K562 (cell line): Measurements from ENCODE around the gene SLC4A9. TPM values are rescaled to one million over a fixed set of nuclear protein-coding genes. Genes with fewer than 3 reads are reported as not detected.

ENCODE experiments used
- ARNT ChIP-seq, 2 experiments: fragments of 450-650 bp; IDR thresholded peaks; 2 replicates each; pipeline ENCODE4 v1.6.1; 2016; ENCODE audit warnings: mild to moderate bottlenecking in 1 of 2
- EP300 ChIP-seq: IDR thresholded peaks from 2 replicates; pipeline ENCODE4 v1.6.1; 2012; ENCODE audit warnings: low read length, improper control_type of control experiment
- FOXM1 ChIP-seq, 2 experiments: fragments of 450-650 bp in 1 of 2; sonication (generic) in 1 of 2; formaldehyde crosslinking in 1 of 2; IDR thresholded peaks; 2 replicates each; pipeline versions ENCODE4 v1.6.1 to v1.9.0; 2017 to 2022; ENCODE audit warnings: low read depth in 2 of 2, mild to moderate bottlenecking in 2 of 2, missing genetic modification reagents in 1 of 2, moderate library complexity in 1 of 2
- HMGXB4 ChIP-seq: sonication (generic); formaldehyde crosslinking; IDR thresholded peaks from 2 replicates; pipeline ENCODE4 v1.8.1; 2023; ENCODE audit warnings: mild to moderate bottlenecking, missing genetic modification reagents
- KDM5B ChIP-seq: fragments of 200-600 bp; sonication (generic); IDR thresholded peaks from 2 replicates; pipeline ENCODE4 v1.6.1; 2012; ENCODE audit warnings: low read depth, mild to moderate bottlenecking, moderate library complexity, low read length, control low read depth, inconsistent platforms; ENCODE audit not compliant: insufficient replicate concordance
- LCOR ChIP-seq: sonication (generic); formaldehyde crosslinking; IDR thresholded peaks from 2 replicates; pipeline ENCODE4 v1.8.0; 2022; ENCODE audit warnings: mild to moderate bottlenecking, missing genetic modification reagents
- PHB2 ChIP-seq: fragments of 450-650 bp; IDR thresholded peaks from 2 replicates; pipeline ENCODE4 v1.6.1; 2017; ENCODE audit warnings: low read depth
- RBFOX2 ChIP-seq: fragments of 200-400 bp; formaldehyde crosslinking; IDR thresholded peaks from 2 replicates; pipeline ENCODE4 v1.6.1; 2017; ENCODE audit warnings: low read depth, mild to moderate bottlenecking, low read length, moderate library complexity
- TAF1 ChIP-seq: IDR thresholded peaks from 2 replicates; pipeline ENCODE4 v1.6.1; 2011; ENCODE audit warnings: mild to moderate bottlenecking, low read length, moderate library complexity; ENCODE audit not compliant: insufficient read depth, control insufficient read depth, severe bottlenecking; ENCODE audit errors: extremely low read depth
- ZBTB40 ChIP-seq, 2 experiments: fragments of 450-650 bp in 1 of 2; sonication (generic) in 1 of 2; formaldehyde crosslinking in 1 of 2; IDR thresholded peaks; 2 replicates each; pipeline versions ENCODE4 v1.7.1 to v1.9.0; 2016 to 2022; ENCODE audit warnings: inconsistent platforms in 1 of 2, mild to moderate bottlenecking in 1 of 2, missing genetic modification reagents in 1 of 2
- polyA plus RNA-seq, 8 experiments: library from polyadenylated mRNA; depleted of rRNA in 4 of 8; stranded (reverse) in 5 of 8; unstranded in 3 of 8; fragments of >200 nt; fragmentation: Nextera tagmentation in 2 of 8; fragmentation: Illumina TruSeq in 1 of 8; extraction: Ambion mirVana in 2 of 8; extraction: Trizol in 1 of 8; gene quantifications; 2 replicates each; pipeline versions ENCODE4 v1.2.1 to v1.2.3, GENCODE V29; 2011 to 2014; ENCODE audit warnings: inconsistent platforms in 1 of 8, missing spikeins in 1 of 8
- total RNA-seq, 7 experiments: library from RNA; depleted of rRNA in 6 of 7; stranded (reverse); fragments of >200 nt in 6 of 7; fragmentation: Illumina TruSeq in 2 of 7; extraction: Trizol in 2 of 7; gene quantifications; 2 replicates each; pipeline versions ENCODE4 v1.2.1 to v1.2.3, GENCODE V29; 2011 to 2021; ENCODE audit warnings: low replicate concordance in 1 of 7
- TF ChIP-seq, protein P1 (sequence below): fragments of 250-450 bp; sonication (Bioruptor Pico); IDR thresholded peaks from 2 replicates; pipeline ENCODE4 v1.4.0; 2020; ENCODE audit warnings: mild to moderate bottlenecking
- TF ChIP-seq, protein P2 (sequence below): sonication (generic); formaldehyde crosslinking; IDR thresholded peaks from 2 replicates; pipeline ENCODE4 v1.8.0; 2022; ENCODE audit warnings: mild to moderate bottlenecking, missing genetic modification reagents

SLC4A9 gene
- total and polyA plus RNA-seq, 9 of the 15 experiments (the other 6 are each of a cell fraction or from before 2014, with no cell fraction given), result 0.05 to 0.13 TPM; not detected in 7

- TF ChIP-seq FOXM1 (IDR thresholded peaks at IDR 0.05; ENCODE audit: low read depth), result no peak
- TF ChIP-seq FOXM1 (CRISPR knock-in tag; IDR thresholded peaks at IDR 0.05; ENCODE audit: low read depth), result 0 out of 2 replicates have a peak, but pooled peaks have one; percentile 37
- 0 out of 2 replicates have a peak, but pooled peaks have one; percentile 8 for TF ChIP-seq LCOR (CRISPR knock-in tag)
- TF ChIP-seq, protein P1, sequence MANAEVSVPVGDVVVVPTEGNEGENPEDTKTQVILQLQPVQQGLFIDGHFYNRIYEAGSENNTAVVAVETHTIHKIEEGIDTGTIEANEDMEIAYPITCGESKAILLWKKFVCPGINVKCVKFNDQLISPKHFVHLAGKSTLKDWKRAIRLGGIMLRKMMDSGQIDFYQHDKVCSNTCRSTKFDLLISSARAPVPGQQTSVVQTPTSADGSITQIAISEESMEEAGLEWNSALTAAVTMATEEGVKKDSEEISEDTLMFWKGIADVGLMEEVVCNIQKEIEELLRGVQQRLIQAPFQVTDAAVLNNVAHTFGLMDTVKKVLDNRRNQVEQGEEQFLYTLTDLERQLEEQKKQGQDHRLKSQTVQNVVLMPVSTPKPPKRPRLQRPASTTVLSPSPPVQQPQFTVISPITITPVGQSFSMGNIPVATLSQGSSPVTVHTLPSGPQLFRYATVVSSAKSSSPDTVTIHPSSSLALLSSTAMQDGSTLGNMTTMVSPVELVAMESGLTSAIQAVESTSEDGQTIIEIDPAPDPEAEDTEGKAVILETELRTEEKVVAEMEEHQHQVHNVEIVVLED (CRISPR knock-in tag), result peak; percentile 62
- peak; percentile 96; the same call in 1 of the 2 replicates for TF ChIP-seq HMGXB4 (CRISPR knock-in tag)
- TF ChIP-seq, protein P2, sequence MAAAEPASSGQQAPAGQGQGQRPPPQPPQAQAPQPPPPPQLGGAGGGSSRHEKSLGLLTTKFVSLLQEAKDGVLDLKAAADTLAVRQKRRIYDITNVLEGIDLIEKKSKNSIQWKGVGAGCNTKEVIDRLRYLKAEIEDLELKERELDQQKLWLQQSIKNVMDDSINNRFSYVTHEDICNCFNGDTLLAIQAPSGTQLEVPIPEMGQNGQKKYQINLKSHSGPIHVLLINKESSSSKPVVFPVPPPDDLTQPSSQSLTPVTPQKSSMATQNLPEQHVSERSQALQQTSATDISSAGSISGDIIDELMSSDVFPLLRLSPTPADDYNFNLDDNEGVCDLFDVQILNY, result peak; percentile 81; the same call in 1 of the 2 replicates
- TF ChIP-seq PHB2, result no peak
- TF ChIP-seq TAF1, result peak; percentile 60
- TF ChIP-seq ZBTB40 (IDR thresholded peaks at IDR 0.05), result peak; percentile 78
- no peak for TF ChIP-seq ZBTB40 (CRISPR knock-in tag; IDR thresholded peaks at IDR 0.05)
- TF ChIP-seq ARNT (IDR thresholded peaks at IDR 0.05), result 0 out of 4 replicates have a peak, but pooled peaks of 1 of the 2 experiments have one; percentile 48
- peak; percentile 26 for TF ChIP-seq KDM5B
- TF ChIP-seq EP300, result no peak
- peak; percentile 95 for TF ChIP-seq RBFOX2
Observed at GRCh38 chr5:140400730-140401361, 40.9 kb downstream of the SLC4A9 start (continued).
